Renal cortical epithelial cell (primary cell): ENCODE measurements around the gene GPS1. TPM values are rescaled to one million over a fixed set of nuclear protein-coding genes. Genes with fewer than 3 reads are reported as not detected.

ENCODE experiments used
- DNase-seq: peaks from one replicate; pipeline ENCODE4 v3.0.0-alpha.2; 2011; ENCODE audit warnings: low read depth
- total RNA-seq: library from RNA; depleted of rRNA; stranded (reverse); fragments of >200 nt; gene quantifications from 2 replicates; pipeline ENCODE4 v1.2.3, GENCODE V29; 2014

GPS1 gene
- total RNA-seq, 1 donor from 2014 or later, result 119 TPM

- DNase-seq, result no peak
These were observed 7.7 kb downstream of the GPS1 start for GRCh38 chr17:82059272-82060000.

GRCh38 chr17:82060001-82060380 is 8.3 kb downstream of the GPS1 start:
- no peak for DNase-seq

GRCh38 chr17:82060614-82061013 is 8.9 kb downstream of the GPS1 start:
- DNase-seq, result no peak

DNA sequence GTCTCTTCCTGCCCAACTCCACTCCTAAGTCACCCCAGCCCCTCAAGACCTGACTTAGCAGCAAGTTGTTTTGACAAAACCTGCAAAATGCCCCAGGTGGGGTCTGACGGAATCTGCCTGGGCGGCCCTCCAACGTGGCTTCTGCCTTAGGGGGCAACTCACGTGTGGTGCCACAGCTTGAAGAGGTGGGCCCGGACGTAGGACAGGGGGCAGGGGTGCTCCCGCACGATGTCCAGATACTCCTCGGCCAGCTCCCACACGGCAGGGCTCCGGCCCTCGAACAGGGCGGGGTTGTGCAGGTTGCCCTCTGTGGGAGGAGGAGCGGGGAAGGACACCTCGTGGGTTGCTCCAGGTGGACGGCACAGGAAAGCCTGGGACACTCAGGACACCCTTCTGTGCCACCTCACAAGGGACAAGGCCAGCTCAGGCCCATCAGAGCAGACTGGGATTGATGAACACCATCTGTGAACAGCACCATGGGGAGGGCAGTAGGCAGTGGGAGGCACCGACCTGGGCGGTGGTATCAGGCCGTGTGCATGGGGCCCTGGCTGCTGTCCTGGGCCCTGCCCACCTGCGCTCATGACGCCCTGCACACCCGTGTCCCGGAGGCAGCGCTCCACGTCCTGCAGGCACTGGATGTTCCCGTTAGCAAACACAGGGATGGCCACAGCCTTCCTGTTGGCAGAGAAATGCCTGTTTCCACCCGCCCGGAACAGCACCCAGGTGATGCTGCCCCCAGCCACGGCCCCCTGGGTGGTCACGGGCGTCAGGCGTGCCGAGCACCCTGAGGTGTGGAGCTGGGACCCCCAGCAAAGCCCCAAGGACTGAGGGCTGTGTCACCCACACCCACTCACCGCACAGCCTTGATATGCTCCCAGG is 9.6 kb downstream of the GPS1 start:
- DNase-seq, result no peak

DNA sequence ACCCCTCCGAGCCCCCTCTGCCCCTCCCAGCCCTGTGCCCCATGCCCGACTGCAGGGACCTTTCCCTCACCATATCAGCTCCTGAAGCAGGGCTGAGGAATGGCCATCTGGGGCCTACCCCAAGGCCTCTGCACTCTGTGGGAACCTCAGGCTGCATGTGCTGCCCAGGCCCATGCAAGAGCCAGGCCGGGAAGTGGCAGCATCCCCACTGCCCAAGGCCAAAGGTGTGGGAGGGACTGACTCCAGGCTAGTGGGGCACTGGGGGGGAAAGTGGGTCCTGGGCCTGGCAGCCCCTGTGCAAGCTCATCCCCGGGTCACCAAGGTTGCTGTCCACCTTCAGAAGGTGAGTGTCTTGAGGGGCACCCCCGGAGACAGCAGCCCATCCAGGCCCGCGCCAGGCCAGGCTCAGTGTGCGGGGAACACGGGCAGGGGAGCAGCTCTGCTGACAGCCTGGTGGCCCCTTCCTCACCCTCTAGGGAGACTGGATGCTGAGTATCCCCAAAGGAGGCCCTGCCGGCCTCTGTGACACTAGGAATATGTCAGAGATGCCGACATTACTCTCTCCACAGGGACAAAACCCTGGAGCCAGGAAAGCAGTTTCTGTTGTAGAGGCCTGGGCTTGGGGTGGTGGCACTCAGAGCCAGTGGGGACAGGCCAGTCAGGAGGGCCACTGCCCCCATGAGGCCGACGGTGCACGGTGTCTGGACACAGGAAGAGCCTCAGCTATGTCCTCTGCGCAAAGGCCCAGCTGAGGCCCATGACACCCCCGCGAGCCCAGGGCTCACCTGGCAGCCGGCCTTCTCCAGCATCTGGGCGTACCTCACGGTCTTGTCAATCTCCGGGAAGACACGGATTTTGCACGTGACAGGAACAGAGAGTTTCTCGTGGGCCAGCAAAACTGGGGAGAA is 10.6 kb downstream of the GPS1 start:
- no peak for DNase-seq

GRCh38 chr17:82062984-82063368 is 11.3 kb downstream of the GPS1 start:
- DNase-seq, result no peak

DNA sequence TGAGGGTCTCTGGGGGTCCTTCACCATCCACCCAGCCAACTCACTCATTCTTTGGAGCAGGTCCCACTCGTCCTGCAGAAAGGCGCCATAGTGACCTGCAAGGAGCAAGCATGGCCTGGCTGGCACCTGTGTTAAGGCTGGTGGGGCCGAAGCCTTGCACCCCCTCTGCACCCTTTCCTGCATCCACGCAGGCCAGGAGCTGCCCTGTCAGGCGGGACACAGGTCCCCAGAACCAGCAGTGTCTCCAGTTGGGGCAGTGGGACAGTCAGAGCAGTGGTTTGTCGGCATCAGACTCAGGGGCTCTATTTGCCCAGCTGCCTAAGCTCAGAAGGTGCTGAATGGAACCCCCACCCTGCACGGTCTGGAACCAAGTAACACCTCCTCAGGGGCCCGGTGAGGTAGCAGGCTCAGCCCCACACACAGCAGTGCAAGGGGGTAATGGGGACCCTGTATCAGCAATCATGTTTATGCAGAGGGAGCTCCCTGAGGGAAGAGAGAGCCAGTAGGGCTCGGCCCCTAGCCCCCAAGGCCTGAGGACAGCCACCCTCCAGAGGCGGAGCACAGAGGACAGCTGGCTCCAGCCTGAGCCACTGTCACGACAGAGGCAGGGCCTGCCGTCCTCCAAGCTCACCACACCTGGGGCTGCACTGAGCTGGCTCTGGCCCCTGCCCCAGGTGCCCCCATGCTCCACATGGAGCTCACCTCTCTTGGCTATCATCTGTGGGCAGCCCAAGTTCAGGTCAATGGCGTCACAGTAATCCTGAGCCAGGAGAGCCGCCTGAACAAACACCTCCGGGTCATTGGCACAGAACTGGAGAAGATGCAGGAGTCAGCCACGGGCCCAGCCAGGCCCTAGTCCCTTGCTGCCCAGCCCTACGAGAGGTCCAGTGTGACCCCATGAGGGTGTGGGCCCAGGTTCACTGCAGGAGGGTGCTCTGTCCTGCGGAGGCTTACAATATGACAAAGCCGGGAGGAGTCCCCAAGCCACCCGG is 12.0 kb downstream of the GPS1 start:
- no peak for DNase-seq

GRCh38 chr17:82064433-82065192 is 12.9 kb downstream of the GPS1 start:
- no peak for DNase-seq

GRCh38 chr17:82065193-82065637 is 13.5 kb downstream of the GPS1 start:
- no peak for DNase-seq

DNA sequence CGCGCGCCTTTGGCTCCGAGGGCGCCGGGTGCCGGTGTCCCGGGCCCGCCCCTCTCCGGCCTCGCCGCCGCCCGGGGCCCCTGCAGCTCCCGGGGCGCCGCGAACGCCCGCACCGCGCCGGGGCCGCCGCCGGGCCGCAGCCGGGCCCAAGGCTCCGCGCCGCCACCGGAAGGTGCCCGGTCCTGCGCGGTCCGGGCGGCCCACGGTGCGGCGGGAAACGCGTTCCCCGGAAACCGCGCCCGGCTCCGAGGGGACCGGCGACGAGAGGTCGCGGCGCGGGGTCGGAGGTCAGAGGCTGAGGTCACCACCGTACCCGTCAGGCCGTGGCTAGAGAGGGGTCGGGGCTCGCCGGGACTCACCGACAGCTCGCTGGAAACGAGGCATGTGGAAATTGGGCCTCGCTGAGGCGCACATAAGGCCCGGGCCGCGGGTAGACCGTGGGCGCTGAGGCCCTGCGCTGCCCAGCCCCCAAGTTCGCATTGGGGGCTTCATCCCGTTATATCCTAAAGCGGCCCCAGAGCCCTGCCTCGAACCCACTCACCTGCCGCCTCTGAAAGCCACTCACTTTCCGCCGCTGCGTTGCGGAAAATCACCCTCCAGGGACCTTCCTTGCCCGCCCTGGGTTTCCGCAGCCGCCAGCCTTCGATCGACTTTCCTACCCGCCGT is 14.1 kb downstream of the GPS1 start, which contains the start of gene DUS1L:
Gene DUS1L, minus strand, starts transcription at position 167 of the 666 bp plus-strand sequence. CDS start 745 bp downstream, outside the sequence.
- no peak for DNase-seq

DNA sequence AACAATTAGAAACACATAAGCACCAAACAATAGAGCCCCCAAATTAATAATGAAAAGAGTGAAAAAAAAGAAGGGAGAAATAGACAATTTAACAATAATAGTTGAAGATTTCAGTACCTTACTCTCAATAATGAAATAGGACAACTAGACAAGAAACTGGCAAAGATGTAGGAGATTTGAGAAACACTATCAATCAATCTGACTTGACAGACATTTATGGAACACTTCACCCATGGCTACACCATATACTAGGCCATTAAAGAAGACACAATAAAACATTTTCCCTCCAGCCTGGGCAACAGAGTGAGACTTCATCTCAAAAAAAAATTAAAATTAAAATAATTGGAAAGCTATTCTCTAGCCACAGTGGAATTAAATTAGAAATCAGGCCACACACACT is 18.9 kb downstream of the GPS1 start:
- DNase-seq, result no peak

GRCh38 chr17:82072827-82073226 is 21.1 kb downstream of the GPS1 start:
- DNase-seq, result no peak

DNA sequence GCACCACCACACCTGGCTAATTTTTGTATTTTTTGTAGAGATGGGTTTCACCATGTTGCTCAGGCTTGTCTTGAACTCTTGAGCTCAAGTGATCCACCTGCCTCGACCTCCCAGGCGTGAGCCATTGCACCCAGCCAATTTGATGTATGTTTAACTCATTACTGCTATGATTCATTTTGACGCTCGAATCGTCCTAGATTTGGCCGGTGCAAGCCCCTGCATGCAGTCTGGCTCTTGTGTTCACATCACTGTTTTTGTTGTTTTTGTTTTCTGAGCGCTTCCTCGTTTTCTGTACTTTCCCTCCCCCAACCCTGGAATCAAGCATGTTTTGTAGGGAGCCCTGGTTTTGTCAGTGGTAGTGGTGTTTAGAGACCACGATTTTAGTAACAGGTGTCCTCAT is 21.7 kb downstream of the GPS1 start:
- no peak for DNase-seq

DNA sequence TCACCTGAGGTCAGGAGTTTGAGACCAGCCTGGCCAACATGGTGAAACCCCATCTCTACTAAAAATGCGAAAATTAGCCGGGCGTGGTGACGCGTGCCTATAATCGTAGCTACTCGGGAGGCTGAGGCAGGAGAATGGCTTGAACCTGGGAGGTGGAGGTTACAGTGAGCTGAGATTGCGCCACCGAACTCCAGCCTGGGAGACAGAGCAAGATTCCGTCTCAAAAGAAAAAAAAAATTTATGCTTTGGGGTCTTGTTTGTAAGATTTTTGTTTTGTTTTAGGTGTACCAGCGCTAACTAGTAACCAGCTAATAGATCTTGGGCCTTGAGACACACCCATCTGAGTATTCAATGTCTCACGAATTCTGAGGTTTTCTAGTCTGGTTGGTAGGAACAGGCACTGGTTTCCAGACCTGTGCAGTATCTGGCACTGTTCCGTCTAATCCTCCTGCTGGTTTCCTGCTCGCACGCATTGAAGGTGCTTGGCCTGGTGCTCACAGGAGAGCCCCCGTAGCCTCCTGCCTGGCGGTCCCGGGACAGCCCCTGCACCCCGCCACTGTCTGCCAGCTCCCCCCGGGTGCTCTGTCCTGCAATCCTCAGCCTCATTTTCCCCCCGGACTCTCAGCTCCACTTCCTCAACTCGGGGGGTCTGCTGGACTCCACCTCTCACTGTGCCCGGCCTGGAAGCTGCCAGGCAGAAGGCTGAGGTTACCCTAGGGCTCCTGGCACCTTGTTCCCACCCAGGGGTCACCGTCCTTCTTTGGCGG is 24.5 kb downstream of the GPS1 start:
- peak; percentile 3 for DNase-seq

DNA sequence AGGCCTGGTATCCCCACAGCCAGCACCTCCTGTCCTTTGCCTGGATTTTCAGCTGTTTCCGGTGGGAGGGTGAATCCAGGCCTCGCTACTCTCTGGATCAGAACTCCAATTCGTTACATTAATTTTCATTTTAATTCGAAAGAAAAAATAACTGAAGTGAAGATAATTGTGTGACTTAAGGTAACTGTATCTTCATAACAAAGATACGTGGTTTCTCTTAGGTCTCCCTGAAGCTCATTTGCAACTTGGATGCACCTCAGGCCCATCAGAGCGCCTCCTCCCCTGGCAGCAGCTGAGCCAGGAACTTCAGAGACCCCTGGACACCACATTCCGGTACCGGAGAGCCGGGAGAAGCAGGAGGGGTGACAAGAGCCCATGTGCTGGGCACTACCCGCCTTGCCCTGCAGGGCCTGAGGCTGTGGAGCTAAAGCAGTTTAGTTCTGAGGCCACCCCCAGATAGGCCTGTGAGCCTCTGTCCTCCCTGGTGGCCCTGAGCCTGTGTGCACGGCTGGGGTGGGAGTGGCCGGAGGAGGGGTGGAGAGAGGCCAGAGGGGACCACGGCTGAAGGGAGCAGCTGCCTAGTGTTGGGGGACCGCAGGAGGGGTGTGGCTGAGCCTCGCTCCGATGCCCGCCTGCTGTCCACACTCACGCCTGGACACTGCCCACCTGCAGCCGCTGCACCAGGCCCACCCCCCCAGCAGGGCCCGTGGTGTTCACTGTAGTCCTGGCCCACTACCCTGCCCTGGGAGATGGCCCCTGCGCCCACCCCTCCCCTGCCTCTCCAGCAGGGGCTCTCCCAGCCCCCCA is 25.3 kb downstream of the GPS1 start:
- no peak for DNase-seq

DNA sequence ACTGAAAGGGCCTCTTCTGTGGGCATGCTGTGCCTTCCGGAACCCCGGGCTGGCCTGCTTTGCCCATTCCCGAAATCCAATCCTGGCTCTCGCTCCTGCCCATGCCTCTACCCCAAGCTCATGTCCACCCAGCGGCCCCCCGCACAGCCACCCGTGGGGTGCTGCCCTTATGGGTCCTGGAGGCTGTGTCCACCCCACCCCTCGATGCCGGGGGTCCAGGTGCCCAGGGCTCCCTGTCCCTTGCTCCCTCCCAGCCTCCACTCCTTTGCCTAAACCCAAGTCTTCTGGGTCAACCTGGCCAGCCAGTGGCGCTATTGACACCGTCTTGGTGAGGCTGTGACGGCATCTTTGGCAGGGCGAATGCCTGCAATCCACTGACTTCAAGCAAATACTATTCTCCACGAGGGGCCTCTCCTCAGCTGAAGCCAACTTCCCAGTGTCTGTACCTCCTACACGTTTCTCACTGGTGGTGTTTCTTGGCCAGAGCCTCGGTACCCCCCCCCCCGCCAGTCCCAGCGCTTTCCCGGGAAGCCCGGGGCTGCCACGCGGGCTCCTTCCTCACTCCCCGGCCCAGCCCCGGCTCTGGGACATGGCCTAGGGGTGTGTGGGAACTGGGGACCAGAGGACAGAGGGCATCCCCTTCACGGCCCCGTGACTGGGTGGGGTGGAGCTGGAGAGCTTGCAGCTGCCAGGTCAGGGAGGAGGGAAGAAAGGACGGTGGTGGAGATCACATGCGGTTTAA is 26.1 kb downstream of the GPS1 start:
- no peak for DNase-seq

GRCh38 chr17:82078433-82078832 is 26.7 kb downstream of the GPS1 start:
- DNase-seq, result no peak
